GM12878 (cell line): ENCODE data around the gene TCERG1L. TPM values are rescaled to one million over a fixed set of nuclear protein-coding genes. Genes with fewer than 3 reads are reported as not detected.

Source experiments
- ATAC-seq: fragments of 200-7000 bp; cut with Tn5 transposase; 3 replicates; pipeline ENCODE4 v1.9.1; 2020; ENCODE audit warnings: mild to moderate bottlenecking, moderate library complexity
- BruUV-seq: library from RNA; stranded (reverse); fragments of 400-500 nt; replicated peaks from 2 replicates; lab custom pipeline; 2021; lab: Mats Ljungman, UMichigan
- CTCF ChIA-PET: fragments of 300-600 bp; sonication (Branson Sonifier 250); formaldehyde crosslinking; extraction: SDS; loops from one replicate; lab custom pipeline; 2021; ENCODE audit warnings: inconsistent platforms; lab: Yijun Ruan, JAX
- POLR2A ChIA-PET: fragments of 350-600 bp; formaldehyde crosslinking; extraction: SDS; loops from one replicate; lab custom pipeline; 2021; ENCODE audit warnings: inconsistent platforms; lab: Charles Lee
- RAD21 ChIA-PET: fragments of 300-600 bp; sonication (Branson Sonifier 250); formaldehyde crosslinking; loops from one replicate; lab custom pipeline; 2023; ENCODE audit warnings: antibody characterized with exemption; ENCODE audit not compliant: unreplicated experiment; lab: Charles Lee
- SMC1A ChIA-PET: fragments of 300-600 bp; sonication (Branson Sonifier 250); formaldehyde crosslinking; loops from one replicate; lab custom pipeline; 2023; ENCODE audit not compliant: unreplicated experiment, uncharacterized antibody; lab: Charles Lee
- DNase-seq: peaks from one replicate; pipeline ENCODE4 v3.0.0-alpha.2; 2011; ENCODE audit warnings: low read depth, low spot score
- FAIRE-seq: peaks from 3 replicates; lab custom pipeline; 2011; peaks lifted over from hg19 to GRCh38; lab: Jason Lieb, UNC
- H2AFZ ChIP-seq: 2 replicates; pipeline ENCODE4 v1.6.0; 2011; ENCODE audit warnings: low read depth, low read length, control low read depth; ENCODE audit not compliant: control insufficient read depth
- H3K27ac ChIP-seq: 2 replicates; pipeline ENCODE4 v1.5.1; 2011; ENCODE audit warnings: control low read depth; ENCODE audit not compliant: control insufficient read depth, insufficient read depth
- H3K27me3 ChIP-seq, 2 experiments: replicated peaks in 1 of 2; 2 replicates each; pipeline versions ENCODE4 v1.6.0 to v1.6.1; 2011; ENCODE audit warnings: low read length in 1 of 2; ENCODE audit not compliant: control insufficient read depth in 2 of 2, insufficient read depth in 2 of 2
- H3K36me3 ChIP-seq, 2 experiments: 2 replicates each; pipeline ENCODE4 v1.5.1; 2011; ENCODE audit warnings: low read length in 1 of 2; ENCODE audit not compliant: control insufficient read depth in 2 of 2, insufficient read depth in 2 of 2
- H3K4me1 ChIP-seq: 2 replicates; pipeline ENCODE4 v1.6.1; 2011; ENCODE audit warnings: mild to moderate bottlenecking, low read length, moderate library complexity, mixed read lengths; ENCODE audit not compliant: control insufficient read depth, insufficient read depth
- H3K4me2 ChIP-seq: 2 replicates; pipeline ENCODE4 v1.6.0; 2011; ENCODE audit warnings: control low read depth; ENCODE audit not compliant: control insufficient read depth, insufficient read depth
- H3K4me3 ChIP-seq: fragments of 200-600 bp; sonication (generic); 2 replicates; pipeline ENCODE4 v1.5.1; 2016
- H3K79me2 ChIP-seq: 2 replicates; pipeline ENCODE4 v1.6.0; 2011; ENCODE audit warnings: low read length; ENCODE audit not compliant: control insufficient read depth, insufficient read depth
- H3K9ac ChIP-seq: 2 replicates; pipeline ENCODE4 v1.8.0; 2011; ENCODE audit warnings: low read length, control low read depth, mixed read lengths; ENCODE audit not compliant: control insufficient read depth, insufficient read depth
- H3K9me3 ChIP-seq: replicated peaks from 3 replicates; pipeline ENCODE4 v1.5.1; 2011; ENCODE audit warnings: mild to moderate bottlenecking, low read length; ENCODE audit not compliant: control insufficient read depth, insufficient read depth
- H4K20me1 ChIP-seq: 2 replicates; pipeline ENCODE4 v1.6.0; 2011; ENCODE audit not compliant: control insufficient read depth, insufficient read depth
- CEBPZ ChIP-seq: fragments of 150-350 bp; IDR thresholded peaks from 2 replicates; pipeline ENCODE4 v1.6.1; 2016; ENCODE audit warnings: low read depth, low read length
- MXI1 ChIP-seq: fragments of 150-350 bp; IDR thresholded peaks from 2 replicates; pipeline ENCODE4 v1.6.1; 2011; ENCODE audit warnings: low read depth, mild to moderate bottlenecking, inconsistent platforms, low read length, improper control_type of control experiment
- MYC ChIP-seq: IDR thresholded peaks from 2 replicates; pipeline ENCODE4 v1.6.1; 2011; ENCODE audit warnings: mild to moderate bottlenecking, low read length, moderate library complexity, inconsistent platforms; ENCODE audit not compliant: insufficient read depth, insufficient replicate concordance, insufficient read length, severe bottlenecking
- RAD51 ChIP-seq: fragments of 450-650 bp; IDR thresholded peaks from 2 replicates; pipeline ENCODE4 v1.6.1; 2016; ENCODE audit warnings: moderate library complexity, mild to moderate bottlenecking, inconsistent platforms
- RCOR1 ChIP-seq: conservative IDR thresholded peaks from 2 replicates; pipeline ENCODE4 v1.6.1; 2012; ENCODE audit warnings: low read depth, low read length, improper control_type of control experiment
- RUNX3 ChIP-seq: IDR thresholded peaks from 2 replicates; pipeline ENCODE4 v1.6.1; 2012; ENCODE audit warnings: low read length, inconsistent platforms
- SPI1 ChIP-seq: IDR thresholded peaks from 2 replicates; pipeline ENCODE4 v1.6.1; 2011; ENCODE audit warnings: low read depth, mild to moderate bottlenecking, low read length, moderate library complexity, borderline replicate concordance; ENCODE audit not compliant: insufficient read depth
- ZZZ3 ChIP-seq: IDR thresholded peaks from 2 replicates; pipeline ENCODE4 v1.6.1; 2011; ENCODE audit warnings: low read depth; ENCODE audit not compliant: control insufficient read depth, insufficient read length
- WGBS: methylation state at CpG from one replicate; pipeline ENCODE4 v1.1.6; 2016; ENCODE audit warnings: low lambda C conversion rate; ENCODE audit not compliant: insufficient replicate concordance, insufficient coverage; ENCODE audit errors: missing lambda C conversion rate; 5-methylcytosine and 5-hydroxymethylcytosine counted together
- in situ Hi-C: fragments of 300-500 bp; cut with MboI; formaldehyde crosslinking; loops from 9 replicates; pipeline ENCODE4 v1.14.3; 2018; ENCODE audit warnings: mixed read lengths
- intact Hi-C: fragments of 100-400 bp; cut with micrococcal nuclease; formaldehyde crosslinking; loops from one replicate; pipeline ENCODE4 v1.14.2; 2022; ENCODE audit not compliant: unreplicated experiment
- polyA plus RNA-seq, 11 experiments: library from polyadenylated mRNA; depleted of rRNA in 4 of 11; unstranded in 6 of 11; stranded (reverse) in 5 of 11; fragments of >200 nt; fragmentation: Nextera tagmentation in 4 of 11; fragmentation: Illumina TruSeq in 1 of 11; extraction: Ambion mirVana in 4 of 11; extraction: Trizol in 1 of 11; gene quantifications; 1 replicate in 1 of 11; 2 replicates in 10 of 11; pipeline versions ENCODE4 v1.2.1 to v1.2.3, GENCODE V29; 2011 to 2016; ENCODE audit warnings: inconsistent platforms in 2 of 11, missing spikeins in 2 of 11, low read depth in 1 of 11
- total RNA-seq, 4 experiments: library from RNA; depleted of rRNA in 3 of 4; stranded (reverse); fragments of >200 nt in 3 of 4; fragmentation: Illumina TruSeq in 1 of 4; extraction: Trizol in 1 of 4; gene quantifications; 2 replicates each; pipeline versions ENCODE4 v1.2.1 to v1.2.3, GENCODE V29; 2013 to 2021

TCERG1L gene
- total and polyA plus RNA-seq, 10 of the 15 experiments (the other 5 are each of a cell fraction or from before 2014, with no cell fraction given) = not detected

GRCh38 chr10:131127138-131127589 lies 184.4 kb downstream of the TCERG1L start:
- intact Hi-C loops (no loop called here), in situ Hi-C loops (no loop called here)
- Histone ChIP-seq H3K4me1 (no peaks in the 10 kb centered on the region), H3K27ac (no peak overlapping the region), H3K27me3 (no peaks in the 10 kb centered on the region), H3K36me3 (no peaks in the 10 kb centered on the region), H4K20me1 (no peaks in the 10 kb centered on the region), H3K4me2 (no peak overlapping the region), H3K4me3 (no peak overlapping the region), H2AFZ (no peak overlapping the region), H3K9ac (no peak overlapping the region), H3K9me3 (no peaks in the 10 kb centered on the region; the same call in 2 of the 3 replicates), H3K79me2 (no peaks in the 10 kb centered on the region)
- TF ChIP-seq ZZZ3 = no peak
- no peak for TF ChIP-seq MXI1
- no peak for TF ChIP-seq CEBPZ
- no peak for TF ChIP-seq SPI1
- TF ChIP-seq RUNX3 = no peak
- TF ChIP-seq MYC = no peak
- TF ChIP-seq RCOR1 = no peak
- TF ChIP-seq RAD51 = no peak
- DNase-seq = no peak
- BruUV-seq = no TSS peak
- CTCF ChIA-PET = no interaction called here
- SMC1A ChIA-PET = no interaction called here
- no peak for ATAC-seq
- 10% methylated on average over 9 of the region's 9 CpGs for WGBS
- RAD21 ChIA-PET = no interaction called here
- FAIRE-seq = no peak
- POLR2A ChIA-PET = no interaction called here
